DOHH2 (cell line): ENCODE data around the gene RHOU.

Experiments used
- H3F3A ChIP-seq: fragments of 200-600 bp; sonication (generic), shearing (Covaris generic); 2 replicates; pipeline ENCODE4 v1.6.0; 2016; ENCODE audit warnings: antibody characterized with exemption, mild to moderate bottlenecking; ENCODE audit not compliant: control insufficient read depth, insufficient read depth
- H3K27ac ChIP-seq: fragments of 200-600 bp; sonication (generic); 2 replicates; pipeline ENCODE4 v1.5.1; 2014; ENCODE audit warnings: low read depth, mild to moderate bottlenecking, low read length, moderate library complexity
- H3K27me3 ChIP-seq: fragments of 200-600 bp; sonication (generic); 2 replicates; pipeline ENCODE4 v1.6.1; 2014; ENCODE audit warnings: mild to moderate bottlenecking, low read length, mixed read lengths; ENCODE audit not compliant: control insufficient read depth
- H3K36me3 ChIP-seq: fragments of 200-600 bp; sonication (generic); 2 replicates; pipeline ENCODE4 v1.6.1; 2014; ENCODE audit warnings: mild to moderate bottlenecking, low read length, moderate library complexity, mixed read lengths; ENCODE audit not compliant: control insufficient read depth
- H3K4me1 ChIP-seq: fragments of 200-600 bp; sonication (generic); 2 replicates; pipeline ENCODE4 v1.6.1; 2014; ENCODE audit warnings: mild to moderate bottlenecking, low read length, mixed read lengths; ENCODE audit not compliant: control insufficient read depth
- H3K4me2 ChIP-seq: fragments of 200-600 bp; sonication (generic); 2 replicates; pipeline ENCODE4 v1.6.0; 2014; ENCODE audit warnings: mild to moderate bottlenecking, low read length, moderate library complexity
- H3K4me3 ChIP-seq: fragments of 200-600 bp; sonication (generic); 2 replicates; pipeline ENCODE4 v1.5.1; 2014; ENCODE audit warnings: mild to moderate bottlenecking, low read length, mixed read lengths
- H3K79me2 ChIP-seq: fragments of 200-600 bp; sonication (generic); 2 replicates; pipeline ENCODE4 v1.6.1; 2014; ENCODE audit warnings: mild to moderate bottlenecking, low read length, mixed read lengths; ENCODE audit not compliant: control insufficient read depth
- H3K9me2 ChIP-seq: fragments of 200-600 bp; sonication (generic); replicated peaks from 2 replicates; pipeline ENCODE4 v1.6.1; 2014; ENCODE audit warnings: mild to moderate bottlenecking, low read length, mixed read lengths; ENCODE audit not compliant: control insufficient read depth
- H3K9me3 ChIP-seq: fragments of 200-600 bp; sonication (generic); 2 replicates; pipeline ENCODE4 v1.6.1; 2014; ENCODE audit warnings: antibody characterized with exemption, low read length, mixed read lengths; ENCODE audit not compliant: control insufficient read depth, insufficient read depth
- H4K20me1 ChIP-seq: fragments of 200-600 bp; sonication (generic); 2 replicates; pipeline ENCODE4 v1.6.0; 2014; ENCODE audit warnings: low read depth, mild to moderate bottlenecking, antibody characterized with exemption, low read length, moderate library complexity; ENCODE audit not compliant: control insufficient read depth, insufficient read depth
- CTCF ChIP-seq: fragments of 200-600 bp; sonication (generic); IDR thresholded peaks from one replicate; pipeline ENCODE4 v1.5.1; 2014; ENCODE audit warnings: antibody characterized with exemption, mild to moderate bottlenecking, low read depth, low read length; ENCODE audit not compliant: poor library complexity, severe bottlenecking
- EZH2phosphoT487 ChIP-seq: fragments of 200-600 bp; sonication (generic); IDR thresholded peaks from 2 replicates; pipeline ENCODE4 v1.6.1; 2017; ENCODE audit warnings: borderline replicate concordance, mild to moderate bottlenecking, antibody characterized with exemption, low read length, moderate library complexity, mixed read lengths

The RHOU gene

GRCh38 chr1:228697207-228698016 is 37.9 kb upstream of the RHOU start:
- Histone ChIP-seq H3K4me2 (no peak overlapping the region), H3K9me3 (no peaks in the 10 kb centered on the region), H3K9me2 (no peaks in the 10 kb centered on the region), H3K27ac (no peak overlapping the region), H3K79me2 (no peaks in the 10 kb centered on the region), H3K4me1 (no peaks in the 10 kb centered on the region), H3K27me3 (peaks cover 9% of the 10 kb centered on the region), H4K20me1 (no peaks in the 10 kb centered on the region), H3F3A (no peaks in the 10 kb centered on the region), H3K36me3 (no peaks in the 10 kb centered on the region), H3K4me3 (no peak overlapping the region)
- TF ChIP-seq CTCF: no peak
- no peak for TF ChIP-seq EZH2phosphoT487

- Histone ChIP-seq H3K9me2 (no peaks in the 10 kb centered on the region), H3K36me3 (no peaks in the 10 kb centered on the region), H3K27me3 (peaks cover 9% of the 10 kb centered on the region), H3K9me3 (no peaks in the 10 kb centered on the region), H3F3A (no peaks in the 10 kb centered on the region), H4K20me1 (no peaks in the 10 kb centered on the region), H3K79me2 (no peaks in the 10 kb centered on the region), H3K27ac (no peak overlapping the region), H3K4me1 (no peaks in the 10 kb centered on the region), H3K4me2 (no peak overlapping the region), H3K4me3 (no peak overlapping the region)
- TF ChIP-seq EZH2phosphoT487 (no peak), CTCF (no peak)
Observed at GRCh38 chr1:228698017-228698329, 37.3 kb upstream of the RHOU start.

GRCh38 chr1:228702433-228702832 is 32.8 kb upstream of the RHOU start:
- H4K20me1 ChIP-seq: no peaks in the 10 kb centered on the region
- H3K27ac ChIP-seq: no peak overlapping the region
- peaks cover 7% of the 10 kb centered on the region for H3K27me3 ChIP-seq
- no peaks in the 10 kb centered on the region for H3K36me3 ChIP-seq
- no peaks in the 10 kb centered on the region for H3K9me2 ChIP-seq
- H3K4me3 ChIP-seq: no peak overlapping the region
- no peaks in the 10 kb centered on the region for H3K4me1 ChIP-seq
- TF ChIP-seq CTCF (no peak), EZH2phosphoT487 (no peak)
- no peaks in the 10 kb centered on the region for H3K79me2 ChIP-seq
- H3F3A ChIP-seq: no peaks in the 10 kb centered on the region
- H3K9me3 ChIP-seq: no peaks in the 10 kb centered on the region
- H3K4me2 ChIP-seq: no peak overlapping the region
